Mucosa of descending colon (tissue), 3 donors: ENCODE data around the gene MED15. TPM values are rescaled to one million over a fixed set of nuclear protein-coding genes. Genes with fewer than 3 reads are reported as not detected.
A peak's percentile ranks its signal among the peaks of the same experiment; 100 is the strongest.

Experiments used
- ATAC-seq: fragments of 200-7000 bp; cut with Tn5 transposase; one replicate; pipeline ENCODE4 v1.9.1; 2020; ENCODE audit warnings: mild to moderate bottlenecking, moderate library complexity
- DNase-seq, 3 donors: peaks; one replicate each; pipeline ENCODE4 v3.0.0-alpha.2; 2020
- H3K36me3 ChIP-seq: fragments of 200-600 bp; one replicate; pipeline ENCODE4 v1.8.0; 2021; ENCODE audit warnings: low read depth, mild to moderate bottlenecking
- H3K4me1 ChIP-seq: fragments of 200-600 bp; one replicate; pipeline ENCODE4 v1.8.0; 2021; ENCODE audit warnings: low read depth, mild to moderate bottlenecking
- H3K4me3 ChIP-seq: fragments of 200-600 bp; one replicate; pipeline ENCODE4 v1.8.0; 2021; ENCODE audit warnings: mild to moderate bottlenecking
- H3K9me3 ChIP-seq: fragments of 200-600 bp; one replicate; pipeline ENCODE4 v1.8.0; 2021; ENCODE audit warnings: mild to moderate bottlenecking
- intact Hi-C, 2 donors: fragments of 100-400 bp; cut with DNase I in 1 of 2; cut with micrococcal nuclease in 1 of 2; formaldehyde crosslinking; loops; one replicate each; pipeline versions ENCODE4 v1.11.0 to v1.11.1; 2022; cut with DNase I, micrococcal nuclease
- total RNA-seq, 3 donors: library from RNA; stranded (reverse); fragmentation: NEBNext Ultra II Directional in 2 of 3; extraction: Animal tissue kit (Norgen Biotek cat#: 25700) in 2 of 3; gene quantifications; one replicate each; pipeline versions ENCODE4 v1.2.1 to v1.2.4, GENCODE V29; 2021 to 2023
- TF ChIP-seq, protein P1 (sequence below): fragments of 200-600 bp; IDR thresholded peaks from one replicate; pipeline ENCODE4 v1.8.0; 2022; ENCODE audit warnings: antibody characterized with exemption, mild to moderate bottlenecking
- donor health status: DM: no; HTN: no; CAD: no; lungs with moderate emphysema.
- donor health status: DM: no; HTN: no; CAD: no.
- donor health status: DM: no; HTN: yes; CAD: no.

MED15 gene
- total RNA-seq, 3 donors from 2014 or later: 99.9 to 125 (median 114) TPM

DNA sequence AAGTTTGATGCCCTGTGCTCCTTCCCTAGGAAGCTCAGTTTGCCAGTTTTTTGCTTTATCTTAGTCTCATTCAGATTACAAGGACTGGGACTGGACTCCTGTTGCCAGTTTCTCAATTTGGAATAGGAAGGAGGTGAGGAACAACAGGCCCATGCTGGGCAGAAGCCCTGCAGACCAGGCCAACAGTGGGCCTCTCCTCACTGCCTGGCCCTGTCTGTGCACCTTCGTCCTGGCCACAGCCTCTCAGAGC, 23.7 kb downstream of the MED15 start:
- intact Hi-C loops: no loop called here

DNA sequence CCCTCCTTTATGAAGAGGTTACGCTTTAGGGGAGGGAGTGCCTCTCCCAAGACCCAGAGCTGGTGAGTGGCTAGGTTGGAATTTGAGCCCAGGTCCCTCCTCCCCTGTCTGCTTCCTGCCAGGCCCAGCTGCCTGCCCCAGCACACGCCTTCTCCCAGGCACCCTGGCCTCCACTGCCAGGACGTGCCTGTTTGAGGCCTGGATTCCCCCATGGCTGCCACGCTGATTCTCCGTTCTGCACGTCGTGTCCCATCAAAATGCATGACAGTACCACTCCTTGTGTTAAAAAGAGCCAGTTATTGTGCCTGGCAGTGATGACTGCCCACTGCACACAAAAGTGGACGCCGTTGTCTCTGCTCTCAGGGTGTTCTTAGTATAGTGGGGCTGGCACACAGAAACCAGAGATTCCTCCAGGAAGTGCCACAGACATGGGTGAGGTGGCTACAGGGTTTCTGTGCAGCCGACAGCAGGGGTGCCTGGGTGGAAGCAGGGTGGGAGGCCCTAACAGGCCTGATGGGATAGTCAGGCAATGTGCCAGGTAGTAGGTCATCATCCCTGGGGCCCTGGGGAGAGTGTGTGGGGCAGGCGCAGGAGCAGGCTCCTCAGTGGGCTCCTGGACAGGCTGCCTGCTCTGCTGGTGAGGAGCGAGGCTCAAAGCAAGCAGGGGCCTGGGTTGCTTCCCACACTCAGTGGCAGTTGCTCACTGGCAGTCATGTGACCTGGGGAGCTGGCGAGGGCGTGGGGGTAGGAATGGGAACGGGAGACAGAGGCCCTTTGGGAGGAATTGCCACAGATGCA, 24.2 kb downstream of the MED15 start:
- TF ChIP-seq, protein P1, sequence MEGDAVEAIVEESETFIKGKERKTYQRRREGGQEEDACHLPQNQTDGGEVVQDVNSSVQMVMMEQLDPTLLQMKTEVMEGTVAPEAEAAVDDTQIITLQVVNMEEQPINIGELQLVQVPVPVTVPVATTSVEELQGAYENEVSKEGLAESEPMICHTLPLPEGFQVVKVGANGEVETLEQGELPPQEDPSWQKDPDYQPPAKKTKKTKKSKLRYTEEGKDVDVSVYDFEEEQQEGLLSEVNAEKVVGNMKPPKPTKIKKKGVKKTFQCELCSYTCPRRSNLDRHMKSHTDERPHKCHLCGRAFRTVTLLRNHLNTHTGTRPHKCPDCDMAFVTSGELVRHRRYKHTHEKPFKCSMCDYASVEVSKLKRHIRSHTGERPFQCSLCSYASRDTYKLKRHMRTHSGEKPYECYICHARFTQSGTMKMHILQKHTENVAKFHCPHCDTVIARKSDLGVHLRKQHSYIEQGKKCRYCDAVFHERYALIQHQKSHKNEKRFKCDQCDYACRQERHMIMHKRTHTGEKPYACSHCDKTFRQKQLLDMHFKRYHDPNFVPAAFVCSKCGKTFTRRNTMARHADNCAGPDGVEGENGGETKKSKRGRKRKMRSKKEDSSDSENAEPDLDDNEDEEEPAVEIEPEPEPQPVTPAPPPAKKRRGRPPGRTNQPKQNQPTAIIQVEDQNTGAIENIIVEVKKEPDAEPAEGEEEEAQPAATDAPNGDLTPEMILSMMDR: no peak
- Histone ChIP-seq H3K9me3 (no peaks in the 10 kb centered on the region), H3K4me1 (peaks cover 27% of the 10 kb centered on the region), H3K36me3 (no peaks in the 10 kb centered on the region), H3K4me3 (no peak overlapping the region)
- DNase-seq: peak; percentile 61 to 72 (median 61)
- intact Hi-C loops: no loop called here
- ATAC-seq: peak; percentile 93

More for the DNA sequence above, 23.7 kb downstream of the MED15 start:
- H3K4me1 ChIP-seq: peaks cover 27% of the 10 kb centered on the region
- H3K4me3 ChIP-seq: no peak overlapping the region
- TF ChIP-seq, protein P1: no peak
- H3K36me3 ChIP-seq: no peaks in the 10 kb centered on the region
- ATAC-seq (no peak), DNase-seq (no peak)
- H3K9me3 ChIP-seq: no peaks in the 10 kb centered on the region

DNA sequence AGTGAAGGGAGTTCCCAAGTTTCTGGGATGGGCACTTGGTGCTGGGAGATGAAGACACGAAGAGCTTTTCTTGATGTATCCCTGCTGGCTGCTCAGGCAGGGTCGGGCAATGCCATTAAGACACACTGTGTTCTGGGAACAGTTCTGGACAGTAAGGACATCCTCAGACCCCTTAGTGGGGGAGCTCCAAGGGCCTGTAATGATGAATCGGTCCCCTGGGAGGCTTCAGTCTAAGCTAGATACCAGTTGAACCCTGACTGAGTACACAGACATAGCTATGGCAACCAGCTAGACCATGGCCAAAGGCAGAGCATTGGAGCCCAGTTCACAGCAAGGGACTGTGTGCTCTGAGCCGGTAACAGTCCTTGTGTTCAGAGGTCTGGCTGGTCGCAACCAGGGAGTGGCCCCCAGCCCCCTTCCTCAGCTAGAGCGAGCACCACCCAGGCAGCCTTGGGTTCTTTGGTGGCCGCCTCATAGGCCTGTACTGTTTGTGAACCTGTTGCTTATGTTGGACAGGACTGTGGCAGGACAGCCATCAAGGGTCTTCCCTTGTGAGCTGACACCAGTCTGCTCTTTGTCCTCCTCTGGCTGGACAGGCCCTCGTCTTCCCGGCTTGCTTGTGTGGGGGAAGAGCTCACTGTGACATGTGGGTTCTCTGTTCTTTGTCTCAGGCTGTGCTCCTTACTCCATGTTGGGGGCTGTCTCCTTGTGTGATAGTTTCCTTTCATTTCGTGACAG, 25.0 kb downstream of the MED15 start:
- Histone ChIP-seq H3K9me3 (no peaks in the 10 kb centered on the region), H3K36me3 (no peaks in the 10 kb centered on the region), H3K4me3 (no peak overlapping the region), H3K4me1 (peaks cover 27% of the 10 kb centered on the region)
- no peak for DNase-seq
- TF ChIP-seq, protein P1: no peak
- intact Hi-C loops: no loop called here
- ATAC-seq: no peak

DNA sequence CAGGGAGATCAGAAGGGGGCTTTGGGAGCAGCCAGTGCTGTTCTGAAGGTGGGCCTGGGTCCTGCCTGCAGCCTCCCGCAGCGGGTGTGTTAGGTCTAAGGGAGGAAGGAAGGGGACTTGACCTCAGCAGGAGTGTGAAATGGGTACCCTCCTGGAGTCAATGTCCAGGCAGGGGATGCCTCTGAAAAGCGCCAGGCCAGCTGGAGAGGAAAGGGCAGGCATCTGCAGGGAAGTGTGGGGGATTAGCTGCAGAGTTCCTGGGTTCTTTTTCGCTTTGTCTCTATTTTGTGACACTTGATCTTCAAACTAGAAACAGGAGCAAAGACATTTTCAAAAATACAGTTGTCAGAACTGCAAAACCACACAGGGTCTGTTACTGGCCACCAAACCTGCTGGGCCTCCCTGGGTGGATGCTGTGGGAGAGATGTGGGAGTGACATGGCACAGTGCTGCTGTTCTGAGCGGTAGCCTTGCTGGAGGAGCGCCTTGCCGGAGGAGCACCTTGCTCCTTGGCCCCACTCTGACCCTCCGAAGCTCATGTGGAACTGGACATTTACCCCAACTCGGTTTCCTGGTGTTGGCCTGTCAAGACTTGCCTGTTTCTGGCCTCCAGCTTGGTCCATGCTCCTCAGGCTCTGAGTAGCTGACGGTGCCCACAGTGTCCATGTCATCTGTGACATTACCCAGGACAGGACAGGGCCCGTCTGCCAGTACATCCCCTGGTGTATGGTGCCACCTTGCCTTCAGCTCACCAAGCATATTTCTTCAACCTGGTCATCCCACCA, 25.9 kb downstream of the MED15 start:
- DNase-seq (no peak), ATAC-seq (no peak)
- TF ChIP-seq, protein P1: no peak
- Histone ChIP-seq H3K36me3 (no peaks in the 10 kb centered on the region), H3K9me3 (no peaks in the 10 kb centered on the region), H3K4me3 (no peak overlapping the region), H3K4me1 (peaks cover 27% of the 10 kb centered on the region)
- intact Hi-C loops: no loop called here

DNA sequence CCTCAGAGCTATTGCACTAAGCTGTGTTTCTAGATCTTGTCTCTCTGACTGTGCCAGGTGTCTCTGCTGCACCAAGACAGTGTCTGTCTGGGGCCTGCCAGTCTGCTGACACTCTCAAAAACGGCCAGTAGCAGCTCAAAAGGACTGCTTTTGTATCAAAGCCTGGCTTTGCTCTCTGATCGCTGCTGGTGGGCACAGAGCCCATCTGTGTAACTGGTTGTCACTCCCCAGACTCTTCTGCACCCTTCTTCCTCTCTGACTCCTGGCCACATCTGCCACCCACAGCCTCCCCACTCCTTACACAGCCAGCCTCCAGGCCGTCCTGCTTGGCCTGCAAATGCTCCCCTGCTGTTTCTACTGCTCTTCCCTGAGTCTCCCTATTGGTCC, 26.5 kb downstream of the MED15 start:
- TF ChIP-seq, protein P1: no peak
- peak in 1 of 3 donors; percentile 13 for DNase-seq
- Histone ChIP-seq H3K9me3 (no peaks in the 10 kb centered on the region), H3K36me3 (no peaks in the 10 kb centered on the region), H3K4me3 (no peak overlapping the region), H3K4me1 (peaks cover 27% of the 10 kb centered on the region)
- no peak for ATAC-seq
- intact Hi-C loops: no loop called here
